Chondrocyte (in vitro differentiated cells): ENCODE measurements around the gene PTPRU. TPM values are rescaled to one million over a fixed set of nuclear protein-coding genes. Genes with fewer than 3 reads are reported as not detected.

Source experiments
- DNase-seq: peaks from one replicate; pipeline ENCODE4 v3.0.0; 2021; ENCODE audit warnings: mixed read lengths, low spot score
- H3K27ac Mint-ChIP-seq: one replicate; pipeline ENCODE4 v1.8.0; 2021; ENCODE audit warnings: mild to moderate bottlenecking, moderate library complexity, mixed read lengths; ENCODE audit not compliant: unreplicated experiment
- H3K27me3 Mint-ChIP-seq: 2 replicates; pipeline ENCODE4 v1.8.0; 2021; ENCODE audit warnings: low read depth, mixed read lengths
- H3K36me3 Mint-ChIP-seq: 2 replicates; pipeline ENCODE4 v1.8.0; 2021; ENCODE audit warnings: low read depth, mixed read lengths
- H3K4me1 Mint-ChIP-seq: 2 replicates; pipeline ENCODE4 v1.8.0; 2021; ENCODE audit warnings: low read depth, mild to moderate bottlenecking, mixed read lengths
- H3K4me3 Mint-ChIP-seq: one replicate; pipeline ENCODE4 v1.8.0; 2021; ENCODE audit warnings: mild to moderate bottlenecking, moderate library complexity, mixed read lengths; ENCODE audit not compliant: unreplicated experiment
- H3K9me3 Mint-ChIP-seq: 2 replicates; pipeline ENCODE4 v1.8.0; 2021; ENCODE audit warnings: low read depth, mixed read lengths
- total RNA-seq: library from RNA; stranded (reverse); gene quantifications from 3 replicates; pipeline ENCODE4 v1.2.1, GENCODE V29; 2021
- TF ChIP-seq, protein P1 (sequence below): fragments of 200-600 bp; sonication (generic); IDR thresholded peaks from 2 replicates; pipeline ENCODE4 v1.5.0; 2021; ENCODE audit warnings: antibody characterized with exemption, mild to moderate bottlenecking, moderate library complexity

PTPRU gene
- total RNA-seq, 1 donor from 2014 or later = 12.6 TPM

DNA sequence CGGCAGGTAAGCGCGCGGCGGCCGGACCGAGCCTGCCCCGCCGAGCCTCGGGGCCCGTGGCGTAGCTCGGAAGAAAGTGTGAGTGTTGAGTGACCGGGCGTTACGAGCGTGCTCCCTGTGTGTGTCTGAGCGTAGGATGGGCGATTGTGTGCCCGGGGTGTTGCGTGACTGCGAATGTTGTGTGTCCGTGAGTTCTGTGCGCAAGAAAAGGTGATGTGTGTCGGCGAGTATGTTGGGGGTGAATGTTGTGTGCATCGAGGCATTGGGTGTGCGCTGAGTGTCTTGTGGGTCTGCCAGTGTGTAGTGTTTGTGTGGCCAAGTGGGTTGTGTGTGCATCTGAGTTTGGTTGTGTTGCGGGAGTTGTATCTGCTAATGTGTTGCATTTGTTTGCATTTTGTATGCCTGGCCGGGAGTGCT lies 398 bp downstream of the PTPRU start:
- Mint-ChIP-seq H3K27me3 (peaks cover 3% of the 10 kb centered on the region), H3K9me3 (no peaks in the 10 kb centered on the region), H3K27ac (peak overlapping the region; percentile 33), H3K36me3 (no peaks in the 10 kb centered on the region), H3K4me1 (peaks cover 24% of the 10 kb centered on the region), H3K4me3 (peak overlapping the region; percentile 76)
- DNase-seq = peak; percentile 68
- TF ChIP-seq, protein P1, sequence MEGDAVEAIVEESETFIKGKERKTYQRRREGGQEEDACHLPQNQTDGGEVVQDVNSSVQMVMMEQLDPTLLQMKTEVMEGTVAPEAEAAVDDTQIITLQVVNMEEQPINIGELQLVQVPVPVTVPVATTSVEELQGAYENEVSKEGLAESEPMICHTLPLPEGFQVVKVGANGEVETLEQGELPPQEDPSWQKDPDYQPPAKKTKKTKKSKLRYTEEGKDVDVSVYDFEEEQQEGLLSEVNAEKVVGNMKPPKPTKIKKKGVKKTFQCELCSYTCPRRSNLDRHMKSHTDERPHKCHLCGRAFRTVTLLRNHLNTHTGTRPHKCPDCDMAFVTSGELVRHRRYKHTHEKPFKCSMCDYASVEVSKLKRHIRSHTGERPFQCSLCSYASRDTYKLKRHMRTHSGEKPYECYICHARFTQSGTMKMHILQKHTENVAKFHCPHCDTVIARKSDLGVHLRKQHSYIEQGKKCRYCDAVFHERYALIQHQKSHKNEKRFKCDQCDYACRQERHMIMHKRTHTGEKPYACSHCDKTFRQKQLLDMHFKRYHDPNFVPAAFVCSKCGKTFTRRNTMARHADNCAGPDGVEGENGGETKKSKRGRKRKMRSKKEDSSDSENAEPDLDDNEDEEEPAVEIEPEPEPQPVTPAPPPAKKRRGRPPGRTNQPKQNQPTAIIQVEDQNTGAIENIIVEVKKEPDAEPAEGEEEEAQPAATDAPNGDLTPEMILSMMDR = no peak

DNA sequence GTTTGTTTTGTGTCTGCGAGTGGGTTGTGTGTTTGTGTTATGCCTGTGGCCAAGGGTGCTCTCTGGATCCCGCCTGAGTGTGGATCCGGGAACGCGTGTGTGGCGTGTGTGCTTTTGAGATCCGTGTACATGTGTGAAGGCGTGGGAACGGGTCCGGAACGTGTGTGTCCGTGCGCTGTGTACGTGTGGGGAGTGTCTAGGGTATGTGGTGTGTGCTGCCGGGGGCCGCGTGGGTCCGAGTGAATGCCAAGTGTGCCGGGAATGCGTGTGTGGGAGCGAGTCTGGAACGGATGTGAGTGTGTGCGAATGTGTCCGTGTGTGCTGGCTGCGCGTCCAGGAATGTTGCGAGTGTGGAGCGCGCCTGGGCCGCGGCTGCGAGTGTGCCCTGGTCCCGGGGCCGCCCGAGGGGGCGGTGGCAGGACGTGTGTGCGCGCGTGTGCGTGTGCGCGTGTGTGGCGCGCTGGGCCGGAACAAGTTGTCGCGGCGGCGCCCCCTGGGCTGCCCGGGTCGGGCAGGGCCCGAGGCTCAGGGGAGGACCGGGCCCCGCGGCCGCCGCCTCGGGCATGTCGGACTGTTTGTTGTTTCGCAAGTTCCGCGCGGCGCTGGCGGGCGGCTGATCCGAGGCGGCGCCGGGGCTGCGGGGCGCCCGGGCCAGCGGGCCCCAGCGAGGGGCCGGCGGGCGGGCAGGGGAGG lies 953 bp downstream of the PTPRU start:
- DNase-seq = peak; percentile 79
- peaks cover 3% of the 10 kb centered on the region for H3K27me3 Mint-ChIP-seq
- TF ChIP-seq, protein P1 = no peak
- H3K9me3 Mint-ChIP-seq = no peaks in the 10 kb centered on the region
- peaks cover 24% of the 10 kb centered on the region for H3K4me1 Mint-ChIP-seq
- peak overlapping the region; percentile 76 for H3K4me3 Mint-ChIP-seq
- no peaks in the 10 kb centered on the region for H3K36me3 Mint-ChIP-seq
- peak overlapping the region; percentile 33 for H3K27ac Mint-ChIP-seq

DNA sequence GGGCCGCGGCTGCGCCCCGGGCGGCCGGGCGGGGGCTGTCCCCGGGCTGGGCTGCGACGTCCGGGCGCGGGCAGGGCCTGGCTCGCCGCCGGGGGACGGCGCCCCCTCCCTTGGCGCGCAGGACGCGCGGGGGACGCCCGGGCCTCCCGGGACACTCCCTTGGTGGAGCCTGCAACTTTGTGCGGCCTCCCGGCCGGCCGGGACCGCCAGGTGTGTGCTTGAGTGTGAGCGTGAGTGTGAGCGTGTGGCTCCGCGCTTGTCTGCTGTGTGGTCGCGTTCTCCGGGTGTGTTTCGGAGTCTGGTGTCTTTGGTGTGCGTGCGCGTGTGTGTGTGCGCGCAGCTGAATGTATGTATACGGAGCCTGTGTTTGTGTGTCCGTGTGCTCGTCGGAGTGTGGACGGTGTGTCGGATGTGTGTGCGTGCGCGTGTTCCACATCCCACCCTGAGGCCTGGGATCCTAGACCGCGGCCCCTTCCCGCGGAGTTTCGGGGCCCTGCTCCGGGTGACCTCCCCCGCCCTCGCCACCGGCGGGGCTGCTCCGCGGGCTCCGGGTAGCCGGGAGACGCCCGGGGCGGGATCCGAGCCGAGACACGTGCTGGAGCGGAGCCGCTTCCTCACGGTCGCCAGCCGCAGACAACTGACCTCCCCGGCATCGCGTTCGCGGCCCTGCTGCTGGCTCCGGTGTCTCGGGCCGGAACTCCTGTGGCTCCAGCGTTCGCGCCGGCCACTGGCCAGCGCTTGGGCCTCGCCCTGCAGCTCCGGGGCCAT lies 1.7 kb downstream of the PTPRU start:
- no peak overlapping the region for H3K27ac Mint-ChIP-seq
- TF ChIP-seq, protein P1 = no peak
- no peaks in the 10 kb centered on the region for H3K36me3 Mint-ChIP-seq
- peaks cover 3% of the 10 kb centered on the region for H3K27me3 Mint-ChIP-seq
- peak overlapping the region; percentile 72 for H3K4me3 Mint-ChIP-seq
- H3K4me1 Mint-ChIP-seq = peaks cover 24% of the 10 kb centered on the region
- peak; percentile 94 for DNase-seq
- no peaks in the 10 kb centered on the region for H3K9me3 Mint-ChIP-seq

DNA sequence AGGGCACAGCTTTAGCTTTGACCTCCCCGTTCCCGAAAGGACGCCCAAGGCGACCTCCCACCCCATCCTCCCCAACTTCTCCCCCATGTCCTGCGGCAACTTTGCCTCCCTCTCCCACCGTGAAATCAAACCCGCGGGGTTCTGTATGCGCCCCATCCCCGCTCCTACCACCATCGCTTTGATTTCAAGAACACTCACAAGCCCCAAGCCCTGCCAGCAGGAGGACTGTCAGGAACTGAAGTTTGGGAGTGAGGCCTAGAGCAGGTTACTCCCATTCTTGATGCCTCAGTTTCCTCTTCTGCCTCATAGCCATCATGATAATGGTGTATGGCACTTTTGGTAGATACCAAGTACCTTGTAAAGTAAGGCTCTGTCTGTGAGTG lies 2.3 kb downstream of the PTPRU start:
- peak; percentile 68 for DNase-seq
- Mint-ChIP-seq H3K36me3 (no peaks in the 10 kb centered on the region), H3K4me1 (peaks cover 24% of the 10 kb centered on the region), H3K4me3 (peak overlapping the region; percentile 72), H3K9me3 (no peaks in the 10 kb centered on the region), H3K27ac (peak overlapping the region; percentile 83), H3K27me3 (peaks cover 3% of the 10 kb centered on the region)
- TF ChIP-seq, protein P1 = peak; percentile 20

DNA sequence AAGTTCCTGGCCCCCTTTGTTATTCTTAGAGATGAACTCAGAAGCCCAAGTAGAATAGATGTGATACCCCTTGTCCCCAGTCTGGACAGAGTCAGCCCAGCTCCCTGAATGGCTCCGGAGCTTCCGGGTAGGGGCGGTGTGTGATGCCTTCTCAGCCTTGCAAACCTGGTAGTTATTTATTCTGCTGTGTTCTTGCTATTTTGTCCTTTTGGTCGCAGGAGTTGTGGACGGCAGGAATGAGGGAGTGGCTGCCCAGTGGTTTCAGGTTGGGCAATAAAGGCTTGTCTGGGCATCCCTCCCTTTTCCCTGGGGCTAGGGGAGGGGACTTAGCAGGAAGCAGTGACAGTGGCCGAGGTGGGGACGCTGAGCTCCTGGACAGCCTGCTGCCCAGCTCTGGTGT lies 2.8 kb downstream of the PTPRU start:
- Mint-ChIP-seq H3K9me3 (no peaks in the 10 kb centered on the region), H3K4me3 (no peak overlapping the region), H3K27me3 (no peaks in the 10 kb centered on the region), H3K36me3 (no peaks in the 10 kb centered on the region), H3K27ac (no peak overlapping the region), H3K4me1 (peaks cover 24% of the 10 kb centered on the region)
- TF ChIP-seq, protein P1 = no peak
- no peak for DNase-seq
